ENCODE data around the gene NOX4.

GRCh38 chr11:89275966-89276365, 215.2 kb downstream of the NOX4 start:
- TF ChIP-seq CTCF (IDR thresholded peaks at IDR 0.05; ENCODE audit: low read depth, low read length) (no peak), EZH2phosphoT487 (IDR thresholded peaks at IDR 0.05; ENCODE audit: low read depth) (no peak)

Measured in OCI-LY3 (cell line).